ENCODE results near the gene TXNRD1.
"Not testable (repeated sequence)": the region's sequence is repeated elsewhere in the genome, so short reads cannot be mapped to it uniquely, and the experiment has no call there.

The TXNRD1 gene

DNA sequence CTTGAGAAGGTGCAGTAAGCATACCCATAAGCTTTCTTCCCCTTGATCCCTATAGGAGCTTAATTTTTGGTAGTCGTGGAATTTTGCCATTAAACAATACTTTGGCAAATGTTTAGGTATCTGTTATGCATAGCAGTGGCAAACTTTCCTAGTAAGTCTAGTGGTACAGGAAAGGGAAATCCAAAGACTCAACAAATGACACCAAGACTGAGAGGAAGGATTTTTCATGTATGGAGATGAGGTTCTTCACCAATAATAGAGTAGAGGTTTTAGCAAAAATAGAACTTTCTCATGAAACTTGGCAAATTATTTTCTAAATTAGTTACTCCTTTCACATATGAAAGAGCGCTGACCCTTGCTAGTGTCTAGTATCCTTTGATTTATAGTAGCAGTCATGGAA lies 90.8 kb downstream of the TXNRD1 start:
- DNase-seq = no peak

DNA sequence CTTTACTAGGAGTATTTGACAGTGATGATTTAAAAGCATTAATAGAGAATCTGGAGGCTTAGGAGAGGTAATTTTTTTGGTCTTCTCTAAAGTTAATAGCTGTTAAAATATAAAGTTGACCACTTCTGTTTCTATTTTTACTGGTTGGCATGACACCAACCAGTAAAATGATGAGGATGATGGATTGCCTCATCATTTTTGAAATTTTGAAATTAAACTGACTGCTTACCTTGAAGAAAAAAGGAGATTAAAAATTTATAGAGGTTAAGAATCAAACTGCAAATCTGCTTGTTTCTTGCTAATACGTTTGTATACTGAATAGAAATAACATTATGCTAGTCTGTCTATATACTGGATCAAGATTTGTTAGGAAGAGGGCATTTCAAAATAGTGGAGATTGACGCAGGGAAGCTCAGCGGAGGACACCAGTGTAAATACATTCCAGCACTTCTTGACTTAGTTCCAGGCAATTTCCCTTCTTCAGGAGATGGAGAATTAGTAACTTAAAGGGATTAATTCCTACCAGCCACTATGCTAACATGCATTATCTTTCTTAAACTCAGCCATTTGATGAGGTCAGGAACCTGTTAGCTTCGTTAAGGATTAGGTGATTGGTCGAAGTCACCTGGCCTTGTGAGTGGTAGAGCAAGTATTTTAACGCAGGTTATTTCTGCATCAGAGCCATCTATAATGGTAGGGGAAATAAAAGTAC lies 91.5 kb downstream of the TXNRD1 start:
- DNase-seq = no peak

DNA sequence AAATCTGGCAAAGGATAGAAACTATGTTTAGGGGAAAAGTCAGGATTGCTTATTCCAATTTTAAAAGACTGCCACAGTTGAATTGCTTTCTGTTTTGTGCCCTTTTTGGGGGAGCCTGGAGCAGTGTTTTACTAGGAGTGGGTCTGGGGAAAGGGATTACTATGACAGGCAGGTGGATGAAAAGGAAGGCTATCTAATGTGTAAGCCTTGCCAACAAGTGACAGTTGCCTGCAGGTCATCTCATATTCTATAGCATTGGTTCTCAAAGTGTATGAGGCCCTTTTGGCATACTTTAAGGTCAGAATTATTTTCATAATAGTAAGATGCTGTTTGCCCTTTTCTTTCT lies 92.0 kb downstream of the TXNRD1 start:
- no peak for DNase-seq

DNA sequence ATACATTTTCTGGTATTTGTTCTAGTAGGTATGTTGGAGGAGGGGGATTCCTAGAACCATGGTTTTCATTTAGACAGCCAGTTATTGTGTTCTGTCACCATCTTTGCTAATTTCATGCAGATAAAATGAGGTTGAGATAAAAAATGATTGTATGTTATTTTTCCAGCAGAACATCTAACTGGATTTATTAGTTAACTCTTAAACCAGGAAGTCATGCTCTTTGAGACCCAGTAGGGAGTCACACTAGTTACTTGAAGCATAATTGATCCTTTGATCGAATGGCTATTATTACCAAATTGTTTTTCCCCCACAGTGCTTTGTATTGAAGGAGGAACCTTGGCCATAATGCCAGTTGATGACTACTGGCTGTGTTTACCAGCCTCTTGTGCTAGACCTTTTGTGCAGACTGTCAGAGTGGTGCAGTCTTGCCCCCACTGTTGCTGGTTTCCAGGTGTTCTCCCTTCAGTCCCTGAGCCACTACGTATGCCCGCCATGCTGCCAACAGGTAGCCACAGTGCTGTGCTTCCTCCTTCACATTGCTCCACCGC lies 93.9 kb downstream of the TXNRD1 start:
- no peak for DNase-seq

DNA sequence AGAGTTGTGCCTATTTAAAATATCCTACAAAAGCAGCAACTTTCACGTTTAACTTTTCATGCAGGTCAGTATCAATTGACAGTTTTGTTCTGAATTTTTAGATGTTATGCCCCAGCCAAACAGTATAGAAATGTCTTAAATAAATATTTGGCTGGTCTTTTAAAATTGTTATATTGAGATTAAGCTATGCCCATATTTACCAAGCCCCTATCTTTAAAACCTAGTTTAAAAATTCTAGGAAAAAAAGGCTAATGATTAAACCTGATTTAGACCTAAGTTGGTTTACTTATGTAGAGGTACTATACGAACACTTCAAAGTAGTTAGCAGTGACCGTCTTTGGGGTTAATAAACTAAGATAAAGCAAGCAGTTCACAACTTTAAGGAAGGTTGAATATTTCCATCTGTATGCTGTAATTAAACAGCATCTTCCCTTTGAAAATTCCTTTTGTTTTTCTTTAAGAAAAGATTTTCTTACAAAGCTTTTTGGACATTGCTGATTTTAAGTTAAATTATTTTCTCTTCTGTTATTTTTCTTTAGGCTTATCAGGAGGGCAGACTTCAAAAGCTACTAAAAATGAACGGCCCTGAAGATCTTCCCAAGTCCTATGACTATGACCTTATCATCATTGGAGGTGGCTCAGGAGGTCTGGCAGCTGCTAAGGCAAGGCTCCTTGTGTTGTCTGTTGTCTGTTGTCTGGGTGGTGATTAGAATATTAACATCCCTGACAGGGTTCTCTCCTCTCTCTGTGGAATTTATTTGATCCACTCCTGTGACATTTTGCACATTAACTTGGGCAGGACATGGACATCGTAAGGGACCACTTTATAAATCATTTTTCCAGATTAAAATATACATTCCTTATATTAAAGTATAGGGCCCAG lies 95.4 kb downstream of the TXNRD1 start:
- no peak for DNase-seq

DNA sequence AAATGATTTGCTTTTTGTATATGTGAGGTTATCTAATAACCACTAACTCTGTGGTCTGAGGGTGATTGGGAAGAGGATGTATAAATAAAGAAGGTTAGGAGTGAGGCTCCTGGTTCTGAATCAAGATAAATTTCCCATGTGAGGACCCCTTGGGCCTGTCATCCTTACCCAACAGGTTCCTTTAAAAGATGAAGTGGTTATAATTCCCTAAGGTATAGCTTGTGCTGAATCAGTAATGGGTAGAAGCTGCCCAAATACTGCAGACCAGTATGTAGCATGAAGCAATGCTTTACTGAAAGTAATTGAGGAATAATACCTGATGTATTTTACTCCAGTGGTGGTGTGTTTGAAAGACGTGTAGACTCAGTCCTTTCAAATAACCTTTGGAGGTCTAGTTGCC lies 96.6 kb downstream of the TXNRD1 start:
- DNase-seq = no peak

DNA sequence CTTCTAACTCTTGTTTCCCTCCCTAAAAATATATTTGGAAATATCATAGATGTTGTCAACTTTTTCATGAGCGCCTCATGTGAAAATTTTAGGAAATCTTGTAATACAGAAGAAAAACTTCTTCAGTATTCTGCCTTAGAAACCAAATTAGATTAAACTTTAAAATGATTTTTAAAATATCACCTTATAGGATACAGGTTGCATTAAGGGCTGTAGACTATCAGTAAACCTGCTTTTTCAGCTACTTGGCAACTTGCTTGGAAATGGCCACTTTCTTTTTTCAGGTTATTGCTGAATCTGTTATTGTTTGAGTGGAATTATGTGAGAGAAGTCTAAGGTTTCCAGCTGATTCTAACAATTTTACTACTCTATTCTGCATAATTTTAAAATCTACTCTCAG lies 97.1 kb downstream of the TXNRD1 start:
- DNase-seq = no peak

DNA sequence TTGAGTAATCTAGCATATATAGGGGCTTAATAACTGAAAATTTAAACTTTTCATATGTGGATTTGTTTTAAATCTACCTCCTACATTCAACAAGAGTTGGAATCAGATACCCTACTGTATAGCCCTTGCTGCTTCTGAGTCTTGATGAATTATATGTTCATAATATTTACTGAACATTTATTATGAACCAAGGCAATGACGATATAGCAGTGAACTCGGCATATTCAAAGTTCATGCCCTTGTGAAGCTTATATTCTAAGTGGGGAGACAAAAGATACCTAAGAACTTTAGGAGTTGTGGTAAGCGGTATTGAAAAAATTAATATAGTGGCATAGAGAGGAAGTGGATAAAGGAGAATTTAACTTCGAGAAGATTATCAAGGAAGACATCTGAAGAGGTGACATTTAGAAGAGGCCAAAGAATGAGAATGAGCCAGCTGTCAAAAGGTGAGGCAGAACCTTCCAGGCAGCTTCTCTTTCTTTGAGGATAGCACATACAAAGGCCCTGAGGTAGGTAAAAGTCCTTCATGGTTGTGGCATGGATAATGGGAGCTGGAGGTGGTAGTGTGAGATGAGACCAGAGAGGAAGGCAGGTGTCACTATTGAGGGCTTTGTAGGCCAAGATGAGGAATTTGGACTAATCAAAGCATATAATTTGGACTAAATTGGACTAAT lies 98.1 kb downstream of the TXNRD1 start:
- DNase-seq = no peak

DNA sequence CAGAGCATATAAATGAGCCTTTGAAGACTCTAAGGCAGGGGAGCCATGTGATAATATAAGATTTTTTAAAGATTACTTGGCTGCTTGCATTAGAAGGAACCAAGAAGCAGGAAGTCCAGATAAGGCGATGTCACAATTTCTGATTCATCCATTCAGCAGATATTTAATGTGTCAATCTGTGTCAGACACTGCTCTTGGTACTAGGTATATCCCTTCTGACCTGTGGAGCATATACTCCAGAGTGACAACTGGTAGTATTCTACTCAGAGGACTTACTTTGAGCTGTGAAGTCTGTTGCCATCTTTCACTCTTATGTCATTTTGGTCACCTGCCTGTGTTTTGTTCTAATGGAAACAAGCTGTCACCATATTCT lies 98.6 kb downstream of the TXNRD1 start:
- peak; percentile 65 for DNase-seq

DNA sequence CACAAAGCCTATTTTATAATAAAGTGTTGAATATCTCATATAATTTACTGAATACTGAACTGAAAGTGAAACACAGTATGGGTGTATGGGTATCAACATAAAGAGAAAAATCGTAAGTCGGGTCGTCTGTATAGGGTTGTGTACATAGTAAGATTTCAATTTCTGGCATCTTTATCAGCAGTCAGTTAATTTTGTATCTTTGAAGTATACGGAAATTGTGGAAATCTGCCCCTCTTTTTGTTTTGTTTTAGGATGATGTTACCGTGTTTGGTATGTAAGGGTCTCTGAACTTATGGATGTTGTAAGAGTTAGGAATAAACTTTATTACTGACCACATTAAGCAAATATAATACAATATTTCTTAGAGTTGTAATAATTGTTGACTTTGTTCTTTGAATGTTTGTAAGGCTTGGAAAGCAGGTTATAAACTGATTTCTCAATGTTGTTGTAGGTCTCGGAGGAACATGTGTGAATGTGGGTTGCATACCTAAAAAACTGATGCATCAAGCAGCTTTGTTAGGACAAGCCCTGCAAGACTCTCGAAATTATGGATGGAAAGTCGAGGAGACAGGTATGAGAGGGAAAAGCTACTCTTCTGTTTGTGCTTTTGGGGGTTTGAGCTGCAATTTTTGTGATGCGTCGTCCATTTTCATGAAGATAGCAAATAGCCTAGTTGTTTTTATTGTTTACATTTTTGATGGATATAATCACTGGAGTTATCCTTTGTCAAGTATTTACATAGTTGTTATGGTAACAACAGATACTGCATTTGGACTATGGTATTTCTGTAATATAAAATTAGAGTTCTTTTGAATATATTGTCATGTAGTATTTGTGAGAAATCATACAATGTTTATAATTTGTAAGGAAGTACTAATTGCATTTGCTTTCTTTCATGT lies 100.0 kb downstream of the TXNRD1 start:
- peak; percentile 59 for DNase-seq

DNA sequence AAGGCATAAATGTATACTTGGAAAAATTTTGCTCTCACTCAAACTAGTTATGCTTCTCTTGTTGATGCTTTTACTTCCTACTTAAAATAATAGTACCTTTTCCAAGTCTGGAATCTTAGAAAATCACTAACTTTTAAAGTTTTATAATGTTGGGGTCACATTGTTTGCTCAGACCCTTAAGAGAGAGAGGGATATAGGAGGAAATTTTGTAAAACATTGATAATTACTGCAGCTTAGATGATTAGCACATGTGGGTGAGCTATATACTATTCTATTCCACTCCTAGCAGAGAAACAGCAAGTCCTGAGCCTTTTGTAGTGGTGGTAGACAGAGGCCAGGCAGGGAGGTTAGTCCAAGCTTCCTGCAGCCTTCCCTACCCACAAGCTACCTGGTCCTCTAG lies 101.4 kb downstream of the TXNRD1 start:
- DNase-seq = no peak

DNA sequence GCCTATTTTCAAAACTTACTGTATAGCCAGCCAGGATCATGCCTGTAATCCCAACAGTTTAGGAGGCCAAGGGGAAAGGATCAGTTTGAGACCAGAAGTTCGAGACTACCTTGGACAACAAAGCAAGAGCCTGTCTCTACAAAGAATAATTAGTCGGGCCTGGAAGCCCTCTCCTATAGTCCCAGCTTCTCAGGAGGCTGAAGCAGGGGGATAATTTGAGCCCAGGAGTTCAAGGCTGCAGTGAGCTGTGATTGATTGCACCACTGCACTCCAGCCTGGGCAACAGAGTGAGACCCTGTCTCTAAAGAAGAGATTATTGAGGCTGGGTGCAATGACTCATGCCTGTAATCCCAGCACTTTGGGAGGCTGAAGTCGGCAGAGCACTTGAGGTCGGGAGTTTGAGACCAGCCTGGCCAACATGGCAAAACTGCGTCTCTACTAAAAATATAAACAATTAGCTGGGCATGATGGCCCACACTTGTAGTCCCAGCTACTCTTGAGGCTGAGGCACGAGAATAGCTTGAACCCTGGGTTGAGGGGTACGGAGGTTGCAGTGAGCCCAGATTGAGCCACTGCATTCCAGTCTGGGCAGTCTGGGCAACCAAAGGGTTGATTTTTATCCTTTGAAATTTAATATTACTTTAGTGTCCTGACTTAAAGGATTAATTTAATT lies 102.1 kb downstream of the TXNRD1 start:
- no peak for DNase-seq

DNA sequence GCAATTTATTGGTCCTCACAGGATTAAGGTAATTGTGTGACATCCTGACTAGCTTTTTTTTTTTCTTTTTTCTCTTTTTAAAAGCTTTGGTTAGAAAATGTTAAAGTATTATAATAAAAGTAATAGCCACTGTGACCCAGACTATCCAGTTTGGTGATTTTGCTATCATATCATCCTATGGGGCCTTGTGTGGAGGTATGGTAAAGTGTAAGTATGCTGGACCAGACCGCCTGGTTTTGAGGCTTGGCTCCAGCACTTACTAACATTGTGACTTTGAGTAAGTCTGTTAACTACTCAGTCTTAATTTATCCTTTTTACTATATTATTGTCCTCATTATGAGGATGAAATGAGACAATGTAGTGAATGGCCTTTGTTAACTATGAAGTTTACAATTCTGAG lies 103.4 kb downstream of the TXNRD1 start:
- DNase-seq = no peak

DNA sequence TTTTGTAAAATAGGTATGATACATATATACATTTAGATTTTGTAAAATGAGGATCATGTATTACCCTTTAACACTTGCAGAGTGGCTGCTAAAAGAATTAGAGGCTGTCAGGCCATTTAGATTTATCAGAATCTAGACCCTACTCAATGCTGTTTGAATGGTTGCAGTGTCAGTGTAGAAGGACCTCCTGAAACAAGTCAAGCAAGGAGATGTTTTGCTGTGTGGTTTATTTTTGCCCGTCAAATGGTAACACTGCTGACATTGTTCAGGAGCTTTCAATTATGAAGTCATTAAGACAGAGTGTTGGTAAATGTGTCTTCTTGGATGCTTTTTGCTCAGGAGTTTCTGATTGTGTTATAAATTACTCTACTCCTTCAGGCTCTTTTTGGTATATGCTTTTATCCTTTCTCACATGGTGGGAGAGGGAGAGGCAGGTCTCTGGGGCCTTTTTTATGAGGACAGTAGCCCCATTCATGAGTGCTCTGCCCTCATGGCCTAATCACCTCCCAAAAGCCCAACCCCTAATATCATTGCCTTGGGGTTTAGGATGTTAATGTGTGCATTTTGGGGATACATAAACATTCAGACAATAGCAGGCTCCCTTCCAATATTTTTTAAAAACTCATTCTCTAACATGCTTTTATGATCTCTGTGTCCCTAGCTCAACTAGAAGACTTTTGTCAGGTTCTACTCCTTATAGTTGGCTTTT lies 104.5 kb downstream of the TXNRD1 start:
- no peak for DNase-seq

DNA sequence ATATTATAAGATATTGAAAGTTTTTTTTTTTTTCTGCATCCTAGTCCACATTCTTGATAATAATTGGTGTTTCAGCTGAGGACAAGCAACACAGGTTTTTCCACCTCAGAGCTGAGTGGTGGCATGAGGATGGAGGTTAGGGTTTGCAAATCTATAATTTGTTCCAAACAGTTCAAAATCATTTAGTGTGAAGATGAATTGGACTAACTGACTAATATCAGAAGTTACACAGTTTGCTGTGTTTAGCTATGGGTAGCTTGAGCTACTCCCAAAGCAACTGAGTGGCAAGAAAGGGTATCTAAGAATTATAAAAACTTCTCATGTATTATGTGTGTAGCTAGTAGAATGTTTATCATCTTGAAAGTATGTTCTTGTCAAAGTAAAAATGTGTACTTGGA lies 105.0 kb downstream of the TXNRD1 start:
- no peak for DNase-seq

DNA sequence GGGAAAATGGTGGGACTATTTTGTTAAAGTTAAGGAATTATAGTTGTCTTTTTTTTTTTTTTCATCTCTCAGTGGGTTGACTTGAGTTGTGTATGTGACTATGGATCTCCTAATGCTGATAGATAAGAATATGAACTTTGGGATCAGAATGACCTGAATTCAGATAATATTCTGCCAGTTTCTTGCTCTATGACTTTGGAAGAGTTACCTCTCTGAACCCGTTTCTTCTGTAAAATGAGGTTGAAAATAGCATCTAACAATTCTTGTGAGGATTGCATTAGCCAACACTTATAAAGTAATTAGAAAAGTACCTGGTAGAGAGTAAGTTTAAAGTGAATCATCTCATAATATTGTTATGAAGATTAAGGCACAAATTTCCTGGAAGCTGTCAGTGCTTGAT lies 106.4 kb downstream of the TXNRD1 start:
- no peak for DNase-seq

DNA sequence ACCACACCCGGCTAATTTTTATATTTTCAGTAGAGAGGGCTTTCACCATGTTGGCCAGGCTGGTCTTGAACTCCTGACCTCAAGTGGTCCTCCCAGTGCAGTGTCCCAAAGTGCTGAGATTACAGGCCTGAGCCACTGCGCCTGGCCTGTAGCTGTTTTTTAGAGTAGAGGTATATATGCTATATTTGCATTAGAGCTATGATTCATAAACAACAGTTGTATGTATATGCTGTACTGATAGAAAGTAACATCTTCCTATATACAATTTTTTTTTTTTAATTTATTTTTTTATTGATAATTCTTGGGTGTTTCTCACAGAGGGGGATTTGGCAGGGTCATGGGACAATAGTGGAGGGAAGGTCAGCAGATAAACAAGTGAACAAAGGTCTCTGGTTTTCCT lies 107.0 kb downstream of the TXNRD1 start:
- not testable (repeated sequence) for DNase-seq

DNA sequence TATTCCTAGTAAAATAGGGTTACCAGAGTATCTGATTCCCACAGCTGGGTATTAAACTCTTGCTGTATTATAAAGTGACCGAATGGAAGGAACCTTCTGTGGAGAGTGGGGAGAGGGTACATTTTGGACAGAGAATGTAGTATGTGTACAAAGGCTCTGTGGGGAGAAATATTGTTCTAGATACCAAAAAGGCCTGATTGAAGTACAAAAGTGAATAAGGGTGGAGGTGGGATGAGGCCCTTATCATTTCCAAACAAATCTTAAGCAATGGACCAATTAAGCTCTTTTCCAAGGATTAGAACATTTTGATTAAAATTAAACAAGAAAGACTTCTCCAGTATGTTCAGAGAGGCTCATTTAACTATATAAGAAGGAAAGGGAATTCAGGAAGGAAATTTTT lies 108.3 kb downstream of the TXNRD1 start:
- DNase-seq = no peak

DNA sequence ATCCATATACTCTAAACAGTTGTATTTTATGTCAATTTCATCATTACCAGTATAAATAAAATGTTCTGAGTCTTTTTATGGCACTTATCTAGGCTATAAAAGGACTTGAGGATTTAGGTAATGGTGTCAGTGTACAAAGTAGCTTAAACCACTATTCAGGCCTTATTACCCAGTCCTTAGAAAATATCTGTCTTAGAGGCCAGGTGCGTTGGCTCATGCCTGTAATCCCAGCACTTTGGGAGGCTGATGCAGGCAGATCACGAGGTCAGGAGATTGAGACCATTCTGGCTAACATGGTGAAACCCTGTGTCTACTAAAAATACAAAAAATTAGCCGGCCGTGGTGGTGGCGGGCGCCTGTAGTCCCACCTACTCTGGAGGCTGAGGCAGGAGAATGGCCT lies 112.7 kb downstream of the TXNRD1 start:
- DNase-seq = not testable (repeated sequence)

DNA sequence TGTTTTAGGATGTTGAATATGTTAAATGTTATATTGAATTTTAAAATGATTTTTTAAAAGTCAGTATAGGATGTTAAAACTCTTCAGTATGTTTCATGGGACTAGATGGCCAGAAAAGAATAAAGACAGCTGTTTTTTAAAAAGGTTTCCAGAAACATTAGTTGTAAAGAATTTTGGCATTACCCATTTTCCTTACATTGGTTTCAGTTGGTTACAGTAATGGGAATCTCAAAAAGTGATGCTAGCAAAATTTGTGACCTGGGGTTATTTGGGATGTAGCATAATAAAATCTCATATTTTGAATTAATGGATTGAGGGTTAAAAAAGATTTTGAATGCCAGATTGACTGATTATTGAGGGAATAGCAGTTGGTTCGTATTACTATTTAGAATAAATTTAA lies 113.2 kb downstream of the TXNRD1 start:
- no peak for DNase-seq

All from HCEC 1CT (cell line).